NOMO-1 treated with DMSO at 0.1 percent for 48 hours (cell line): ENCODE data around the gene NINJ2.
A peak's percentile ranks its signal among the peaks of the same experiment; 100 is the strongest.
"Not testable (repeated sequence)": the region's sequence is repeated elsewhere in the genome, so short reads cannot be mapped to it uniquely, and the experiment has no call there.

Source experiments
- DNase-seq: peaks from one replicate; lab custom pipeline; 2025; ENCODE audit not compliant: unreplicated experiment; lab: John Stamatoyannopoulos, UW

Gene NINJ2

DNA sequence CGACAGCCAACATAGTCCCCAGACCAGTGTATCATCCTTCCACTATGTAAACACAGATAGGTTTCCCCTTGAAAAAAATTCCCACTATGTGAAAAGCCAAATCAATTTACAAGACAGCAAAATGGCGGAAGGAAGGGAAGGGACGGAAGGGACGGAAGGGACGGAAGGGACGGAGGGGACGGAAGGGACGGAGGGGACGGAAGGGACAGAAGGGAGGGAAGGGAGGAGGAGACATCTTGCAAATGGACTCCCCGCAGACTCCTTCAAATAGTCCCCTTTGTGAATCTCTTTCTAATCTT is 75.3 kb downstream of the NINJ2 start:
- no peak for DNase-seq

DNA sequence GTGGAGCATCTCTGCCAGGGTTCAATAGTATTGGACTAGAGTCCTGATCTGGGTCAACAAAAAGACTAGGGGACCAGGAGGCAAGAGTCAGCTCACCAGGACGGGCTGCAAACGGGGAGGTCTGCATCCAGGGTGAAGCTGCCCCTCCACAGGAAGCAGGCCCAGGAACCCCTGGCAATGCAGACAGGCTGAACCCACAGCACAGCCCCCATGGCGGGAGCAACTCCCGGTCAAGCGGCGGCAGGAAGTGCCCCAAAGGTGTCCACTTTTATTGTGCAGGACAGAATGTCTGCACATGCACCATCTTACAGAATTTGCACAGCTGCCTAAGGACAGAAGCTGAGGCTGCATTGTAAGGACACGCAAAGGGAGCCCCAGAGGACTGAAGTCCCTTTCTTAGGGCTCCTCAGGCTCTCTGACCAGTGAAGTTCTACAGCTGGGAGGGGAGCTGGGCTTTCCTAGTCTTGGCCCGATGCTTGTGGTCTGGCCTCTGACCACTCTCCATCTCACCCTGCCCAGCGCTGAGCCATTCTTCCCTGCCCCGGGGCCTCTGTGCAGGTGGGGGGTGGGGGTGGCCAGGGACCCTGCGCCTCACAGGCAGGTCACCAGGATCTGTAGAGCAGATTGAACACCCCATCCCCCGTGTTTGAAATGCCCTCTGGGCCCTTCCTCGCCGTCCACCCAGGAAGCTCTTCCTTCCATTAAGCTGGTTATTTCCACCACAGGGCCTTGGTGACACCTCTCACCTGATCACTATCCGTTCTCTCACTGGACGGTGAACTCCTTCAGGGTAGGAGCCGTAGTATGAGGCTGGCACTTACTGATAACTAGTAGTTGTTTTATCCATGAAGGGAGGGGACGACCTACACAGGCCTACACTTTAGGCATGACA is 75.9 kb downstream of the NINJ2 start:
- no peak for DNase-seq

DNA sequence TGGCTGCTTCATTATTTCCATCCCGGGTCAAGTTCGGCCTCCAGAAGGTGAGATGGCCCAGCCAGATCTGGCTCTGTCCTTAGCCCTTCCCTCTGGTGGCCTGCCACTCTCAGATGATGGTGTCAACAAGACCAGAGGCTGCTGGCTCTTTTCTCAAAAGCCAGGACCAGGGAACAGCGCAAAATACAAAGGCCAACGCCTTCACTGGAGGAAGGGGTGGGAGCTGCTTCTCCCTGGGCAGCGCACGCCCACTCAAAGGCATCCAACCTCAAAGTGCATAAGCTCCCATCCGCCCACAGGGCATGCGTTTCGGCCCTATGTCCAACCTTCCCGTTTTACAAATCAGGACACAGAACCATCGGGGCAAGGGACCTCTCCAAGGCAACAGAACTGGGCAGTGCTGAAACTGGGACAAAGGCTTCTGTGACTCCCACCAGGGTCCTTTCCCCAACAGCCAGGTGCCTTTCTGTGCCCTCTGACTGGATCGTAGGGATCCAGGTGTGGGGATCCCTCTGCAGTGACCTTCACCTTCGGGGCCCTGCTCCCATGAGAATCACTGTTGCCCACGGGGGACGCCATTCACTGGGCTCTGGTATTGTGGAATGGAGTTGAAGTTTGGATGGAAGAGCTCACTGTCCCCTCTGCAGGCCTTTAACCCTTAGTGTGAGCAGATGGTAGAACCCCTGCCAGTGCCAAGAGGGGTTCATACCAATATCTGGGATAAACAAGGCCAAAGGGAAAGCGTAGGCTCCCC is 76.8 kb downstream of the NINJ2 start:
- DNase-seq = no peak

DNA sequence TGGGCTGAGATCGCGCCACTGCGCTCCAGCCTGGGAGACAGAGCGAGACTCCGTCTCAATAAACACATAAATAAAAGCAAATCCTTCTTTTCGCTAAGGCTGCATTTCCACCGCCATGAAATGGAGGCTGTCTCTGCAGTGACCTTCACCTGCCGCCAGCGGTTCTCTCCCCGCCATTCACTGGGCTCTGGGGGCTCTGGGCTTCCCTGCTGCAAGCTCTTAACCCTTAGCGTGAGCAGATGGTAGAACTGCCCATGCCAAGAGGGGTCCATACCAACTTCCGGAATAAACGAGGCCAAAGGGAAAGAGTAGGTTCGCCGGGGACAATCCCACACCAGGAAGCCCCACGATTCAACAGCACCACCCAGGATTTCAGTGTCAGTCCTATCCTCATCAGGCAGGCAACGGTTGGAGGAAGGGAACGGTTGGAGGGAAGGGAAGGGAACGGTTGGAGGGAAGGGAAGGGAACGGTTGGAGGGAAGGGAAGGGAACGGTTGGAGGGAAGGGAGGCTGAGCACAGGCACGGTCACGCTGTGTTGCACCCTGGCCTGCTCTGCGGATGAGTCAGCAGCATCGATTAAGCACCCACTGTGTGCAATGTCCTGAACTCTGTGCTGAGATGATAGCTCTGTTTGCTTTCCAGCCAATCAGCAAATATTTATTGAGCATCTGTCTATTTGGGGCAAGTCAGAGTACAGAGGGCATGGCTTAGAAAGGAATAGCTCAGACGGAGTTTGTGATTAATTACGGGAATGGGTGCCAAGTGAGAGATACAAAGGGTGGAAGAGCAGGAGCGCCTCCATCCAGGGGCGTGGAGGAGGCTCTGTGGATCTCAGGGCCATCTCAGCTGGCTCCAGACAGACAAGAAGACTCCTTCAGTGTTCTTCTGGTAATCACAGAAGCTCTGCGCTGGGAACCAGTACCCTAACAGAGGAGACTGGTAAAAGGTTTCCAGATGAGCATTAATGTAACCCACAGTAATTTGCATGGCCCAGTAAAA is 77.9 kb downstream of the NINJ2 start:
- DNase-seq = no peak

DNA sequence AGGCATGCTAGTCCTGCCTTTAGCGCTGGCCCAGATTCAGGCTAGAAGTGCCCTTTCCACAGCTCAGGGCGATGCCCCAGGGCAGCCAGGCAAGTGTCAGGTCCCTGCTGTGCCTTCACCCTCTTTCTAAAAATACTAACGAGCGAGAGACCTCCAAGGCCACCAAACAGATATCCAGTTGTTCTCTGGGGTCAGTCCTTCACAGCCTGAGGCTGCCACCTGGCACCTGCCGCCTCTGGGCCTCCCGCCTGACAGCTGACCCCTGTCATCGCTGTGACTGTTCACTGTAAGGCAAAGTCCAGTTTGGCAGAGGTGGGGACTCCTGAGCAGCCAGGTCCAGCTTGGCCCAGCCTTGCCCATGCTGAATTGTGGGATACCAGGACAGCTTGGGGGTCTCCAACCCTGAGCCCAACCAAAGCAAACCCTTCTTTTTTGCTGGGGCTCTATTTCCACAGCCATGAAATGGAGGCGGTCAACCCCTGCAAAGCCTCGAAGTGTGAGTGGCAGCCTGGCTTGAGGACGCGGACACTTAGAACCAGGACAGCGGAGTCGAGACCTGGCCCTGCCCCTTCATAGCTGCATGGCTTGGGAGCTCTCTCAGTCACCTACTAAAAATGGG is 79.9 kb downstream of the NINJ2 start:
- no peak for DNase-seq

DNA sequence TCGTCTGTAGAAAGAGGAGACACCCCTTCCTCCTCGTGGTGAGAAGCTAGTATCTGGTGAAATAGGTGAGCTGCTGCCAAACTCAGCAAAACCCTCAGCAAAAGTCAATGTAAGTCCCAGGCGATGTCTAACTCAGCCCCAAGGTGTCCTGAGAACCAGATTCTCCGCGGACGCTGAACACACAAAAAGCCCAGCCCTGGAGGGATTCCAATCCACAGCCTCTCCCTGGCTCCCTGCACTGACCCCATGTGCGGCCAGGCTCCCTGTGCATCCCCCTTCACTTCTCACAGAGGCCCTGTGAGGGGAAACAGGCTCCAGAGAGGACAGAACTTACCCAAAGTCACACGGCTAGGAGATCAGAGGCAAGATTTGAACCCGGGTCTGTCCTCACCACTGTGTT is 81.5 kb downstream of the NINJ2 start:
- no peak for DNase-seq

DNA sequence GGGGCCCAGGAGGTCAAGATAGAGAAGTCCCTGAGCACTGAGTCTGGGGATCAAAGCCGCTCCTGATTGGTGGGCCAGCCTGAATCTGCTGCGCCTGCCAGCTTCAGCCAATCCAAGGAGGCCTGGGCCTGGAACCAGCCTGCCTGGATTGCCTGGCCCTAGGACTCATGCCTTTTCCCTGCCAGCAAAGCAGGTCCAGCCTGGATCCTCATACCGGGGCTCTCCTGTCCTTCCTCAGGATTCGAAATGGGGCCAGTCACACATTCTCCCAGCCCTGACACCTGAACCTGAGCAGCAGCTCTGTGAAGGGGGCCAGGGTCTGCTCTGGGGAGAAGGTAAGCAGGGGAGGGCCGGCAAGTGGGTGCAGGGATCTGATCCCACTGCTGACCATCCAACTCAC is 81.9 kb downstream of the NINJ2 start:
- DNase-seq = no peak

DNA sequence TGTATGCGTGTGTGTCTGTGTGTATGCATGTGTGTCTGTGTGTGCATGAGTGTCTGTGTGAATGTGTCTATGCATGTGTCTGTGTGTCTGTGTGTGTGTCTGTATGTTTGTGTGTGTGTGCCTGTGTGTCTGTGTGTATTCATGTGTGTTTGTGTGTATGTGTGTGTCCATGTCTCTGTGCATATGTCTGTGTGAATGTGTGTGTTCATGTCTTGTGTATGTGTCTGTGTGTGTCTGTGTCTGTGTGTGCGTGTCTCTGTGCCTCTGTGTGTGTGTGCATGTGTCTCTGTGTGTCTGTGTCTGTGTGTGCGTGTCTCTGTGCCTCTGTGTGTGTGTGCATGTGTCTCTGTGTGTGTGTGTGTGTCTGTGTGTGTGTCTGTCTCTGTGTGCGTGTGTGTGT is 82.4 kb downstream of the NINJ2 start:
- no peak for DNase-seq

DNA sequence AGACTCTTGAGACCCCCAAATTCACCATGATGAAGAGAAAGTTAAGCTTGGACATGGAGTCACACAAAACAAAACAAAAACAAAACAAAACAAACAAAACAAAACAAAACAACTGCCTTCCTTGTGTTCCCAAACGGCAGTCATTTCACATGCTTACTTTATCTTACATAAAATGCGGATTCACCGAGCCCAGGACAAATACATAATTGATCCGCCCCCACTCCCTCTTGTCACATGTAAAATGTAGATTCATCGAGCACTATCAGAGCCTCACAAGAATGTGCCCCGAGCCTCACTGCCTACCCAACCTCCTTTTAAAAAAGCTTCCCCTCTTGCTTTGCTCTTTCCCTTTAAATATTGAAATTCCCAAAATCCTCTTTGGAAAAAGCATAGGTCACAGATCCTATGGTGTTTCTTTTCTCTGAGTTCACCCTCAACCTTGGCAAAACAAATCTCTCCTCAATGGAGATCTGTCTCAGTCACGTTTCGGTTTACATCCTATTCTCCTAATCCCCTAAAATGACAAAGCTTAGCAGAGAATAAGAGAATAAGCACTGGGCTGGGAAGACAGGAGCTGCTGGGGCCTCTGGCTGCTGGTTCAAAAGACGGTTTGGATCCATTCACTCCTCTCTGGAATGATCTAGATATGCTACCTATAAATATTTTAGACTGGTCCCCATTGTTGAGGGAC is 83.7 kb downstream of the NINJ2 start:
- no peak for DNase-seq

DNA sequence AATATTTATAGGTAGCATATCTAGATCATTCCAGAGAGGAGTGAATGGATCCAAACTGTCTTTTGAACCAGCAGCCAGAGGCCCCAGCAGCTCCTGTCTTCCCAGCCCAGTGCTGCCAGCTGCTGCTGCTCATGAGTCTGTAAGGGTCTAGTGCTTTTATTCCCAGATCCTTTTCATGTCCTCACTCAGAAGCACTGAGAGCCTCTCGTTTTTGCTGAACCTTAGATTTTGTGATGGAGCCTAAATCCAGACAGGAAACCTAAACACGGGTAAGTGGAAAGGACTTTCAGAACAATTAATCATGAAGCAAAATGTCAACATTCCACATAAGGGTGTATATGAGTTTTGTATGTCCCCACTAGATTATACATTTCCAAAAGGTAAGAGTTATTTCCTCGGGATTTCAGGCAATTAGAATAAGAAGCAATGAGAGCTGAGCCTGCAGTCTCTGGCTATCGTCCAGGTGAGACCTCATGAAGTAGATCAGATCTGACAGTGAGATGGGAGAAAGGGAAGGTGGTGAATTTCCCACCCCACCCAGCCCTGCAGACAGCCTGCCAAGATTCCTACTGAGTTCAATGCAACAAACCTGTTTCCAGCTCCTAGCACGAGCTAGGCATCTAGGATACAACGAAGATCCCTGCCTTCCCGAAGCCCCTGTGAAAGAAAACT is 84.4 kb downstream of the NINJ2 start:
- DNase-seq = no peak

DNA sequence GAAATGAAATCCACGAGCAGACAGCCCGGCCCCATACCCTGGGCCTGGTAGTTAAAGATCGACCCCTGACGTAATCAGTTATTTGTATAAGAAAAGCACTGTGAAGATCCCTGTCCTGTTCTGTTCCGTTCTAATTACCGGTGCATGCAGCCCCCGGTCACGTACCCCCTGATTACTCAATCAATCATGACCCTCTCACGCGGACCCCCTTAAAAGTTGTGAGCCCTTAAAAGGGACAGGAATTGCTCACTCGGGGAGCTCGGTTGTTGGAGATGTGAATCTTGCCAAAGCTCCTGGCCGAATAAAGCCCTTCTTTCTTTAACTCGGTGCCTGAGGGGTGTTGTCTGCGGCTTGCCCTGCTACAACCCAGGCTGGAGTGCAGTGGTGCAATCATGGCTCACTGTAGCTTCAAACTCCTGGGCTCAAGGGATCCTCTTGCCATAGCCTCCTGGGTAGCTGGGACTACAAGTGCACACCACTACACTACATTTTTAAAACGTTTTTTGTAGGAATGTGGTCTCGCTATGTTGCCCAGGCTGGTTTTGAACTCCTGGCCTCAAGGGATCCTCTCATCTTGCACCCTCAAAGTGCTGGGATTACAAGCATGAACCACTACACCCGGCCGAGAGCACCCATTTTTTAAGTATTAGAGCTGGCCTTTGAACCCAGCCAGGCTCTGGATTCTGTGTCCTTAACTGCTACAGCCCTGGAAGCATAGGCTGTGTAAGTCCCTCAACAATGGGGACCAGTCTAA is 85.1 kb downstream of the NINJ2 start:
- DNase-seq = not testable (repeated sequence)

DNA sequence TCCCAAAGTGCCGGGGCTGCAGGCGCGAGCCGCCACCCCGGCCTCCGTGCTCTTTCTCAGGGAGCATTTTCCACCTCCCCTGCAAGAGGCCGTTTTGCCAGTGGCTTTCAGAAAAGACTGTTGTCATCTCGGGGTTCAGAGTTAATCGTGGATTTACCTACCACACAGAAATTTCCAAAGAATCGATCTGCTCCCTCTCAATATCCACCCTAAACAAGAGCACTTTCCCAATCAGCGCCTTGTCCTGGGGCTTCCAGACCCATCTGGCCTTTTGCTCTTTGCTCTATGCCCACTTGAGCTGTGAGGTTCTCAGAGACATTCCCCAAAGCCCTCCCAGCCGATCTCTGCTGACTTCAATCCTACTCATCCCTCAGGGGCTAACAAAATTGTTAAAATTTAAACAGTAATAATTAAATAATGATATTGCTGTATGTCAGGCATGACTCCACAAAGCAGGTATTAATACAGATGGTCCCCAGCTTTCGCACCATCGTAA is 86.6 kb downstream of the NINJ2 start:
- DNase-seq = no peak

DNA sequence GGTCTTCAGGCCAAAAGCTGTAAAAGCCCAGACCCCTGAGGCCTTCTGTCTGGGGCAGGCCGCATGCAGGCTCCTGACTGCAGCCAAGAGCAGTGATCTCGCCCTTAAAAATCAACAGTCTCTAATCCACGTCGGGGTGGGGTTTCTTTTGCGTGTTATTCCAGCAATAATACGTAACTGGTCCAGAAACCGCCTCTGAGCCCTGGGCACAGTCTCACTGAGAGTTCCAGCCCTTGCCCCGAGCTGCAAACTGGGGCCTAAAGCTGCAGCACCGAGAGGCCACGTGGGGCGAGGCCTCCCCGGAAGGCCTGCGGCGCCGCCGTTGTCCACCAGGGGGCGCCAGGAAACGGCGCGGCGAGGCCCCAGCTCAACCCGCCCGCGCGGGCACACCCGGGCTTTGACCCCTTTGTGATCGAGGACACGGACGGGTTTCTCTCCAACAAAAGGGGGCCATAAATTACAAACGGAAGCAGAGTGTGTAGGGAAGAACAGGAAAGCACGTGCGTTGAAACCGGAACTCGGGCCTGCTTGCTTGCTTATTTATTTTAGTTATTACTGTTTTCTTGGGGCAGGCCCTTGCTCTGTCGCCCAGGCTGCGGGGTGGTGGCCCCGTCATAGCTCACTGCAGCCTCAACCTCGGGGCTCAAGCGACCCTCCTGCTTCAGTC is 87.2 kb downstream of the NINJ2 start:
- DNase-seq = peak; percentile 89

DNA sequence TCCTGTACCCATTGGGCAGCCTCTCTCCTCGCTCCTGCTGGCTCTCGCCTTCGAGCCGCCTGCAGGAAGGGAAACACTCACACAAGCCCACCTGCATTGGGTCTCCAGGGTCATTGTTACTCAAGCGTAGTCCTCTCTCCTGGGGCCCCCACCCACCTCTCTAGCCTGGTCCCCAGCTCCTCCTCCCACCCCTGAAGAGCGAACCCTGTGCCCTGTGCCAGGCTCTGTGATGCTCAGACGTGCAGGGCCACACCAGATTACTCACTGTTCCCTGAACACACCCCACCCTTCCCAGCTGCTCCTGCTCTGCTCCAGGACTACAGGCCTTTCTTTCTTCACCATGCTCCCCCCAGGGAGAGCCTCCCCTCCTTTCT is 88.1 kb downstream of the NINJ2 start:
- no peak for DNase-seq

DNA sequence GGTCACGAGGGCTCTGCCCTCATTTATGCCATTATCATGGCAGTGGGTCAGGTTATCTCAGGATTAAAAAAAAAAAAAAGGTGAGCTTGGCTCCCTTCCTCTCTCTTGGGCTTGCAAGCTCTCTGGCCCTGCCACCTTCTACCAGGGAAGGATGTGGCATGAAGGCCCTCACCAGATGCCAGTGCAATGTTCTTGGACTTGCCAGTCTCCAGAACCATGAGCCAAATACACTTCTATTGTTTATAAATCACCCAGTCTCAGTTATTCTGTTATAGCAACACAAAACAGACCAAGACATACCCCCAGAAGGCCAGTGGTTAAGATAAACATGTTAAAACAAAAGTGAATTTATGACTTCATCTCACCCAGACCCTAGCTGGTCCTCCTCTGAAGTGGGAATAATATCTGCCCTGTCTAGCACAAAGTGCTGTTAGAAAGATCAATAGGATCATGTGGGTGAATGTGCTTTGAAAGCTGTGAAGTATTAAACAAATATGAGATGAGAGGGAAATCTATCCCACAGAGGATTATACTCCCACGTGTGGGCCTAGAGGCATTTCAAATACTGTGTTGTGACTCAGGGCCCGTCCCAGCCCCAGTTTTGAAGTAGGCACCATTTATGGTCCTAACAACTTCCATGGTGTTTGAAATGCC is 88.6 kb downstream of the NINJ2 start:
- DNase-seq = no peak

DNA sequence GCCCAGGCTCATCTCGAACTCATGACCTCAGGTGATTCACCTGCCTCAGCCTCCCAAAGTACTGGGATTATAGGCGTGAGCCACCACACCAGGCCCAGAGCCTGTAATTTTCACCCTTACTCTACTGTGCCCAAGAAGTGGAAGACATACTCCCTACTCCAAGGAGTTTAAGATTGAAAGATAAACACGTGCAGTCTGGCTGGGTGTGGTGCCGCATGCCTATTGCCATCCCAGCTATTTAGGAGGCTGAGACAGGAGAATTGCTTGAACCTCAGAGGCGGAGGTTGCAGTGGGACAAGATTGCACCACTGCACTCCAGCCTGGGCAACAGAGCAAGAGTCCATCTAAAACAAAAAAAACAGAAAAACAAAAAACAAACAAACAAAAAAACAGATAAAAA is 90.0 kb downstream of the NINJ2 start:
- no peak for DNase-seq

DNA sequence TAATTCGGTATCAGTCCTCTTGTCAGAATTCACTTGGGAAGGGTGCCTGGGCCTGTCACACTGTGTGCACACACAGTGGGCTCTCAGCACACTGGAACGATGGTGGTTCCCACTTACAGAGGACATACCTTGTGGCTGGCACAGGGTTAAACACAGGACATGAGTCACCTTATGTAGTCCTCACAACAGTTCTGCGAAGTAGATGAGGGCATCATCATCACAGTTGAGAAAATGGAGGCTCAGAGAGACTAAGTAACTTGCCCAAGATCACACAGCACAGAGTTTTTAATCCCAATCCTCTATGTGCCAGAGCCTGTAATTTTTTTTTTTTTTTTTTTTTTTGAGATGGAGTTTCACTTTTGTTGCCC is 90.7 kb downstream of the NINJ2 start:
- no peak for DNase-seq
